Type B pancreatic cell (in vitro differentiated cells): Measurements from ENCODE around the gene LEO1. TPM values are rescaled to one million over a fixed set of nuclear protein-coding genes. Genes with fewer than 3 reads are reported as not detected.
"Not testable (repeated sequence)": the region's sequence is repeated elsewhere in the genome, so short reads cannot be mapped to it uniquely, and the experiment has no call there.

Experiments used
- DNase-seq: peaks from one replicate; pipeline ENCODE4 v3.0.0; 2021; ENCODE audit warnings: mixed read lengths; ENCODE audit not compliant: unreplicated experiment; ENCODE audit errors: extremely low spot score
- H3K27ac Mint-ChIP-seq: 2 replicates; pipeline ENCODE4 v1.8.0; 2021; ENCODE audit warnings: mild to moderate bottlenecking, mixed read lengths
- H3K27me3 Mint-ChIP-seq: 2 replicates; pipeline ENCODE4 v1.8.0; 2021; ENCODE audit warnings: mixed read lengths
- H3K36me3 Mint-ChIP-seq: 2 replicates; pipeline ENCODE4 v1.8.0; 2021; ENCODE audit warnings: mixed read lengths
- H3K4me1 Mint-ChIP-seq: one replicate; pipeline ENCODE4 v1.8.0; 2021; ENCODE audit warnings: mixed read lengths; ENCODE audit not compliant: unreplicated experiment
- H3K4me3 Mint-ChIP-seq: 2 replicates; pipeline ENCODE4 v1.8.0; 2021; ENCODE audit warnings: mild to moderate bottlenecking, mixed read lengths
- H3K9me3 Mint-ChIP-seq: 2 replicates; pipeline ENCODE4 v1.8.0; 2021; ENCODE audit warnings: mixed read lengths
- CTCF ChIP-seq: fragments of 200-600 bp; sonication (generic); conservative IDR thresholded peaks from 2 replicates; pipeline ENCODE4 v1.5.0; 2021; ENCODE audit warnings: antibody characterized with exemption, mild to moderate bottlenecking
- total RNA-seq: library from RNA; stranded (reverse); gene quantifications from 2 replicates; pipeline ENCODE4 v1.2.1, GENCODE V29; 2021; ENCODE audit warnings: low replicate concordance

The LEO1 gene
- total RNA-seq, 1 donor from 2014 or later: 30.0 TPM

DNA sequence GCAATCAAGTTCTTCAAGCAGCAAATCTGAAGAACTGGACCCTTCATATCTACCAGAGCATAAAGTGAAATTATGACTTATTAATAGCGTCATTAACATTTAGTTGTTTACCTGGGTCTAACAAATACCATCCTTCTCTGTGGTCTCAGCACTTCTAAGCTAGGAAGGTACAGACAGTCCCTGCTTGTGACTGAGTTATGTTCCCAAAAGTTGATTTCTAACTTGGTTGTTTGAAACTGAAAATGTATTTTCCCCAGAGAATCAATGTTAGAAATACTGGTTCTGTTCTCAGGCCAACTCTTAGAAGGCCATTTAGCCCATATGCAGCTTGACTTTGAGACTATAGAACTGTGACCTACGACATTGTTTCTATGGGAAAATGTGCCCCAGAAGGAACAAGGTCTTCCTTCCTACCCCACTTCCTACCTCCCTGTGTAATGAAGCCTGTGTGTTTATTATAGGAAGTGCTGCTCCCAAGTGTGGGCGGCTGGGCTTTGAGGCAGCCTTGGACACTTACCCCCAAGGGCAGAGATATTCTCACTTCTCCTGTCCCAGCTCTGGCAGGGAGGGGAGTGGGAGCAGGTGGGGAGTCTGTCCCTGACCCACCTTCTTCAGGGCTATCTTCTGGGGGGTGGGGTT, 35.2 kb upstream of the LEO1 start:
- no peaks in the 10 kb centered on the region for H3K36me3 Mint-ChIP-seq
- H3K27me3 Mint-ChIP-seq: no peaks in the 10 kb centered on the region
- DNase-seq: no peak
- H3K27ac Mint-ChIP-seq: no peak overlapping the region
- H3K4me1 Mint-ChIP-seq: peaks cover 23% of the 10 kb centered on the region
- TF ChIP-seq CTCF: no peak
- no peak overlapping the region for H3K4me3 Mint-ChIP-seq
- no peaks in the 10 kb centered on the region for H3K9me3 Mint-ChIP-seq

GRCh38 chr15:52005748-52006701, 34.4 kb upstream of the LEO1 start:
- no peak for DNase-seq
- no peak overlapping the region for H3K4me3 Mint-ChIP-seq
- no peaks in the 10 kb centered on the region for H3K36me3 Mint-ChIP-seq
- no peak for TF ChIP-seq CTCF
- H3K27me3 Mint-ChIP-seq: no peaks in the 10 kb centered on the region
- H3K27ac Mint-ChIP-seq: no peak overlapping the region
- peaks cover 22% of the 10 kb centered on the region for H3K4me1 Mint-ChIP-seq
- H3K9me3 Mint-ChIP-seq: no peaks in the 10 kb centered on the region

GRCh38 chr15:52004806-52005205, 33.2 kb upstream of the LEO1 start:
- Mint-ChIP-seq H3K9me3 (no peaks in the 10 kb centered on the region), H3K27me3 (no peaks in the 10 kb centered on the region), H3K4me1 (peaks cover 19% of the 10 kb centered on the region), H3K36me3 (no peaks in the 10 kb centered on the region), H3K27ac (no peak overlapping the region), H3K4me3 (no peak overlapping the region)
- DNase-seq: no peak
- TF ChIP-seq CTCF: no peak

- Mint-ChIP-seq H3K9me3 (no peaks in the 10 kb centered on the region), H3K4me1 (peaks cover 13% of the 10 kb centered on the region), H3K27ac (no peak overlapping the region), H3K4me3 (no peak overlapping the region), H3K36me3 (no peaks in the 10 kb centered on the region), H3K27me3 (no peaks in the 10 kb centered on the region)
- no peak for DNase-seq
- TF ChIP-seq CTCF: no peak
Measured at GRCh38 chr15:52003710-52004109, 32.1 kb upstream of the LEO1 start.

DNA sequence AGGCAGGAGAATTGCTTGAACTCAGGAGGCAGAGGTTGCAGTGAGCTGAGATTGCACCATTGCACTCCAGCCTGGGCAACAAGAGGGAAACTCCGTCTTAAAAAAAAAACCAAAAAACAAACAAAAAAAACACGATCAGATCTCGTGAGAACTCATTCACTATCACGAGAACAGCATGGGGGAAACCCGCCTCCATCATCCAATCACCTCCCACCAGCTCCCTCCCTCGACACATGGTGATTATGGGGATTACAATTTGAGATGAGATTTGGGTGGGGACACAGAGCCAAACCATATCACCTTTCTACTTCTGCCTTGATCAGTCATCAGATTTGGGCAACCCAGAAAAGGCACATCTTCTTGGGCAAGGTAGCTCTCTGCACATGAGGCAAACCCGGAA, 31.5 kb upstream of the LEO1 start:
- DNase-seq, H3K27me3 Mint-ChIP-seq, H3K36me3 Mint-ChIP-seq, H3K4me3 Mint-ChIP-seq, H3K9me3 Mint-ChIP-seq, H3K27ac Mint-ChIP-seq: not testable (repeated sequence)
- H3K4me1 Mint-ChIP-seq: peaks cover 13% of the 10 kb centered on the region

GRCh38 chr15:52002351-52002750, 30.8 kb upstream of the LEO1 start:
- DNase-seq: no peak
- H3K27ac Mint-ChIP-seq: no peak overlapping the region
- H3K36me3 Mint-ChIP-seq: no peaks in the 10 kb centered on the region
- no peak overlapping the region for H3K4me3 Mint-ChIP-seq
- TF ChIP-seq CTCF: no peak
- H3K27me3 Mint-ChIP-seq: no peaks in the 10 kb centered on the region
- H3K4me1 Mint-ChIP-seq: peaks cover 13% of the 10 kb centered on the region
- H3K9me3 Mint-ChIP-seq: no peaks in the 10 kb centered on the region
